Lower leg skin (tissue), 3 donors: ENCODE measurements around the gene RPTOR.

ENCODE experiments used
- CTCF ChIP-seq, 3 donors: fragments of 450-650 bp; IDR thresholded peaks; one replicate each; pipeline ENCODE4 v1.5.1; 2016; ENCODE audit warnings: antibody characterized with exemption in 3 of 3, mild to moderate bottlenecking in 3 of 3, moderate library complexity in 2 of 3
- POLR2A ChIP-seq, 2 donors: fragments of 450-650 bp; IDR thresholded peaks; one replicate each; pipeline ENCODE4 v1.6.1; 2016 to 2017; ENCODE audit warnings: antibody characterized with exemption in 2 of 2, mild to moderate bottlenecking in 1 of 2, moderate library complexity in 1 of 2

- no peak for TF ChIP-seq CTCF (IDR thresholded peaks at IDR 0.05)
- TF ChIP-seq POLR2A (IDR thresholded peaks at IDR 0.05), result no peak
These were observed 33.4 kb downstream of the RPTOR start for GRCh38 chr17:80577876-80578570.
